Naive thymus-derived CD8-positive, alpha-beta T cell (primary cell): ENCODE data around the gene CLK4. TPM values are rescaled to one million over a fixed set of nuclear protein-coding genes. Genes with fewer than 3 reads are reported as not detected.

Experiments
- ATAC-seq, 2 donors: fragments of 150-1000 bp; cut with Tn5 transposase in 1 of 2; sonication (Bioruptor Pico), chemical (Tn5 transposase) in 1 of 2; 1 replicate in 1 of 2; 2 replicates in 1 of 2; pipeline ENCODE4 v1.10.0; 2021; ENCODE audit warnings: mild to moderate bottlenecking in 2 of 2, moderate library complexity in 2 of 2
- POLR2A ChIA-PET: fragments of 350-600 bp; sonication (Branson Sonifier 250); formaldehyde crosslinking; loops from one replicate; lab custom pipeline; 2021; ENCODE audit warnings: antibody characterized with exemption; lab: Charles Lee
- DNase-seq, 10 donors: peaks; one replicate each; pipeline versions ENCODE4 v3.0.0 to v3.0.0-alpha.2; 2020 to 2022
- H3K27ac Mint-ChIP-seq, 10 donors: one replicate each; pipeline ENCODE4 v1.8.0; 2020 to 2022; ENCODE audit warnings: mild to moderate bottlenecking in 10 of 10, mixed read lengths in 10 of 10, moderate library complexity in 4 of 10, inconsistent platforms in 1 of 10
- H3K27me3 Mint-ChIP-seq, 5 donors: one replicate each; pipeline ENCODE4 v1.8.0; 2021 to 2022; ENCODE audit warnings: mixed read lengths in 5 of 5
- H3K36me3 Mint-ChIP-seq, 3 donors: one replicate each; pipeline ENCODE4 v1.8.0; 2020 to 2022; ENCODE audit warnings: mixed read lengths in 3 of 3, mild to moderate bottlenecking in 2 of 3, inconsistent platforms in 1 of 3
- H3K4me1 Mint-ChIP-seq, 4 donors: one replicate each; pipeline ENCODE4 v1.8.0; 2021 to 2022; ENCODE audit warnings: mixed read lengths in 4 of 4
- H3K4me3 Mint-ChIP-seq, 10 donors: one replicate each; pipeline ENCODE4 v1.8.0; 2020 to 2022; ENCODE audit warnings: mild to moderate bottlenecking in 10 of 10, mixed read lengths in 10 of 10, moderate library complexity in 6 of 10, inconsistent platforms in 1 of 10
- H3K9me3 Mint-ChIP-seq, 9 donors: one replicate each; pipeline ENCODE4 v1.8.0; 2020 to 2022; ENCODE audit warnings: mixed read lengths in 9 of 9, mild to moderate bottlenecking in 3 of 9, inconsistent platforms in 1 of 9, moderate library complexity in 1 of 9
- polyA plus RNA-seq, 3 donors: library from polyadenylated mRNA; unstranded; fragments of 300-500 nt; fragmentation: Illumina TruSeq; gene quantifications; one replicate each; pipeline ENCODE4 v1.2.3, GENCODE V29; 2021
- total RNA-seq, 8 experiments: library from RNA in 2 of 8; stranded (reverse) in 2 of 8; gene quantifications; one replicate each; pipeline ENCODE4 v1.2.3 and lab custom pipeline; 2021 to 2026

CLK4 gene
- total RNA-seq (100 to 1,000 TPM; 105 TPM), polyA plus RNA-seq (10 to 100 TPM; 14.5 to 18.7 (median 18.0) TPM), total RNA-seq (lab: John Stamatoyannopoulos, UW) (43.5 to 140 (median 82.2) reads per million in 6 experiments)

- H3K9me3 Mint-ChIP-seq, result no peaks in the 10 kb centered on the region
- H3K27me3 Mint-ChIP-seq, result no peaks in the 10 kb centered on the region
- DNase-seq (peak; percentile 92 to 98 (median 96)), ATAC-seq (peak; percentile 84)
- H3K4me1 Mint-ChIP-seq, result peaks cover 14 to 50% (median 38%) of the 10 kb centered on the region in 4 donors
- peak within 1 kb of the TSS; percentile 97 to 100 (median 99) for H3K27ac Mint-ChIP-seq
- H3K4me3 Mint-ChIP-seq, result peak within 1 kb of the TSS; percentile 90 to 99 (median 98)
- H3K36me3 Mint-ChIP-seq, result peaks cover 4 to 18% (median 5%) of the 10 kb centered on the region in 3 donors
- POLR2A ChIA-PET, result interaction anchor here (0.5 to 3.1 kb wide), 12 partner anchors 11 to 1193 kb away, joined by 3 to 13 read pairs (median 5); partner anchors contain the start of genes HNRNPH1, ZNF354A, ZNF354B and ZNF354C
These were observed at the start of gene CLK4 for GRCh38 chr5:178626484-178627258. TSS of gene CLK4 (minus strand) at chr5:178627050. CDS start at chr5:178623416, 3,634 bp downstream.

DNA sequence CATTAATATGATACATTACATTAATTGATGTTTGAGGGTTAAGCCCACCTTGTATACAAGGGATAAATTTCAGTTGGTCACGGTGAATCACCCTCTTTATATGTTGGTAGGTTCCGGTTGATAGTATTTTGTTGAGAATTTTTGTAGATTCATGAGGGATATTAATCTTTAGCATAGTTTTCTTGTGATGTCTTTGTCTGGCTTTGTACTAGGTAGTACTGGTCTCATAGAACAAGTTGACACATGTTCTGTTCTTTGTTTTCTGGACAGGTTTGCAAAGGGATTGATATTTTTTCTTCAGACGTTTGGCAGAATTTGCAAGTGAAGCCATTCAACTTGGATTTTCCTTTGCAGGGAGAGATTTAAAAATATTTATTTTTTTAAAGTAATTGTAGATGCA, 49.1 kb upstream of the CLK4 start:
- DNase-seq, result no peak
- H3K9me3 Mint-ChIP-seq, result no peaks in the 10 kb centered on the region
- POLR2A ChIA-PET, result no interaction called here
- peaks cover 3 to 19% (median 11%) of the 10 kb centered on the region in 5 donors for H3K27me3 Mint-ChIP-seq
- no peak for ATAC-seq
- no peaks in the 10 kb centered on the region for H3K36me3 Mint-ChIP-seq
- no peak overlapping the region for H3K4me3 Mint-ChIP-seq
- H3K27ac Mint-ChIP-seq, result no peak overlapping the region
- H3K4me1 Mint-ChIP-seq, result peaks cover 0 to 2% (median 0%) of the 10 kb centered on the region in 4 donors

DNA sequence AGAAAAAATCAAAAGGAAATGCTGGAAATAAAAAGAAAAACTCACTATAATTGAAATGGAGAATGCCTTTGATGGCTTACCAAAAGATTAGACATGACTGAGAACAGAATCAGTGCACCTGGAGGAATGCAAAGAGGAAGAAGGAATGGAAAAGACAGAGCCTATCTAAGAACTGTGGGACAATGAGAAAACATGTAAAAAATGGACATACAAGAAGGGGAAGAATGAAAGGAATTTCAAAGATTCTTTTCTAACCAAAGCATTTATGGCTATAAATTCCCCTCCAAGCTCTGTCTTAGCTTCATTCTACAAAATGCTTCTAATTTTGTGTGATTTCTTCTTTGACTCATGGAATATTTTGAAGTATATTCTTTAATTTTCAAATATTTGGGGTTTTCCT, 47.5 kb upstream of the CLK4 start:
- peaks cover 2 to 28% (median 8%) of the 10 kb centered on the region in 5 donors for H3K27me3 Mint-ChIP-seq
- no peaks in the 10 kb centered on the region for H3K9me3 Mint-ChIP-seq
- DNase-seq (no peak), ATAC-seq (no peak)
- no peak overlapping the region for H3K27ac Mint-ChIP-seq
- no peaks in the 10 kb centered on the region for H3K36me3 Mint-ChIP-seq
- POLR2A ChIA-PET, result no interaction called here
- peaks cover 0 to 2% (median 0%) of the 10 kb centered on the region in 4 donors for H3K4me1 Mint-ChIP-seq
- H3K4me3 Mint-ChIP-seq, result no peak overlapping the region

DNA sequence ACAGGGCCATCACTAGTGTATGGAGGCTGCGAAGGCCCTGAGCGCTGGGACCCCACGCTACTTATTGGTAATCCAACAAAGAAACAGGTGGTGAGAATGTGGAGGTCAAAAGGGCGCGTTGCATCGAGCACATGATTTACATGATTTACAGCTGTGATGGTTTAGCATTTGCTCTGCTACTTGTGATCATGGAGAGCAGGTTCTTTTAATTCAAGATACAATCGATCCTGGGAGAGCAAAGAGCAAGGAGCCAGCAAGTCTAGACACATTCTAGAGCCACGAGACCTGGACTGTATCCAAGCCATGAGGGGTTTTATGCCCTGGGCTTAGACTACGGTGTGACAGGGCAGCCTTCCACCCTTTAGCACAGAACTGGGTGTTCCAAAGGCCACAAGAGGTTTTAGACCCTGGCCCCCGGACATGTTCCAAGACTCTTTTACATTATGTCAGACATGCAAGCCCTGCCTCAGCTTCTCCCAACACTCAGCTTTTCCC, 47.0 kb upstream of the CLK4 start:
- POLR2A ChIA-PET, result no interaction called here
- H3K27me3 Mint-ChIP-seq, result peaks cover 2 to 33% (median 12%) of the 10 kb centered on the region in 5 donors

GRCh38 chr5:178672630-178673029, 45.8 kb upstream of the CLK4 start:
- POLR2A ChIA-PET, result no interaction called here

More for the DNA sequence above, 47.0 kb upstream of the CLK4 start:
- Mint-ChIP-seq H3K36me3 (no peaks in the 10 kb centered on the region), H3K4me3 (no peak overlapping the region), H3K27ac (peak overlapping the region in 1 of 10 donors; percentile 26), H3K9me3 (peaks cover 0 to 3% (median 0%) of the 10 kb centered on the region in 9 donors), H3K4me1 (peaks cover 0 to 2% (median 0%) of the 10 kb centered on the region in 4 donors)
- DNase-seq (no peak), ATAC-seq (no peak)

DNA sequence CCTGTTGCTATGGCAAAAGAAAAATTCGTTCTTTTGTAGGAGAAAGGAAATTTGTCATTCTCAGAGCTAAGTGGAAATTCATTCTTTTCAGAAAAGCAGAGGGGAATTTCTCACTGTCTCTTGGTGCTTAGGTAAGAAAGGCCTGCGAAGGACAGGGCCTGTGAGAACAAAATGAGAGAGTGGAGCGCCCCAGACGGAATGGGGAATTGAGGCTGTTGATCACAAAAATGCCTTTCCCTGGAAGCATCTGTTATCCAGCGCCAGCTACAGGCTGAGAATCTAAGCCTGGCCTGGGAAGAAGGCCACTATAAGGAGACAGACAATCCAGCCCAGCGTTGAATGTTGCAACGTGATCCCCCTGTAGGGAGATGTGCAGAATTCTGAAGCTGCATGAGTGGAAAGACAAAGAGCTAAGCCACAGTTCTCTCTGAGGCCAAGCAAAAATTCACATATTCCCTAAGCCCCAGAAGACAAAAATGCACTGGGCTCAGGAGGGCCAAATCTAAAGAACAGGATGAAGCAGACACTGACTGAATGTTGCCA, 44.8 kb upstream of the CLK4 start:
- no peak for ATAC-seq
- Mint-ChIP-seq H3K36me3 (no peaks in the 10 kb centered on the region), H3K4me3 (no peak overlapping the region), H3K27me3 (peaks cover 5 to 26% (median 8%) of the 10 kb centered on the region in 5 donors), H3K4me1 (no peaks in the 10 kb centered on the region), H3K9me3 (peaks cover 0 to 6% (median 0%) of the 10 kb centered on the region in 9 donors), H3K27ac (no peak overlapping the region)
- DNase-seq, result no peak
- POLR2A ChIA-PET, result no interaction called here

More at GRCh38 chr5:178672630-178673029, 45.8 kb upstream of the CLK4 start:
- Mint-ChIP-seq H3K27ac (no peak overlapping the region), H3K27me3 (peaks cover 5 to 30% (median 8%) of the 10 kb centered on the region in 5 donors), H3K9me3 (peaks cover 0 to 6% (median 0%) of the 10 kb centered on the region in 9 donors), H3K36me3 (no peaks in the 10 kb centered on the region), H3K4me1 (no peaks in the 10 kb centered on the region), H3K4me3 (no peak overlapping the region)
- DNase-seq (no peak), ATAC-seq (no peak)

DNA sequence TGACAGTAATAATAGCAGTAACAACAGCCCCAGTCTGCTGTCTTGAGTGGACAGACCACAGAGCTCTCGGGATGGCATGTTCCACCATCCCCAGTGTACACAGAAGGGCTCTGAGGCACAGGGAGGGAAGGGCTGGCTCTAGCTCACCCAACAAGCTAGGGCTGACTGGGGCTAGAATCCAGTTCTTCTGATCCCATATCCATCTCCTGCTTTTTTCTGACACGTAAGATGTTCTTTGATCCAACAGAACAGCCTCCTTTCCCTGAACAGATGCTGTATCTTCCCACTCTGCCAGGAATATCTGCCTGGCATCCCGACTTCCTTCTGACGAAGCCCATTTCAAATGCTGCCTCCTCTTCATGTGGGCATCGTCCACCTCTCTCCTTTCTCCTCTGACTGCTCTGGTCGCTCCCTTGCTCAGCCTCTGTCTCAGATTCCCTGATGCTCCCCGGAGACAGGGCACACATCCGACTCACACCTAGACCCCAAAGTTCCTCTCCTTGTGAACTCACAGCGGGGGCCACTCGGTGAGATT, 43.6 kb upstream of the CLK4 start:
- H3K27ac Mint-ChIP-seq, result peak overlapping the region in 1 of 10 donors; percentile 92
- H3K9me3 Mint-ChIP-seq, result peaks cover 0 to 6% (median 0%) of the 10 kb centered on the region in 9 donors
- POLR2A ChIA-PET, result no interaction called here
- no peaks in the 10 kb centered on the region for H3K4me1 Mint-ChIP-seq
- H3K27me3 Mint-ChIP-seq, result peaks cover 2 to 26% (median 8%) of the 10 kb centered on the region in 5 donors
- no peaks in the 10 kb centered on the region for H3K36me3 Mint-ChIP-seq
- ATAC-seq (no peak), DNase-seq (no peak)
- no peak overlapping the region for H3K4me3 Mint-ChIP-seq

DNA sequence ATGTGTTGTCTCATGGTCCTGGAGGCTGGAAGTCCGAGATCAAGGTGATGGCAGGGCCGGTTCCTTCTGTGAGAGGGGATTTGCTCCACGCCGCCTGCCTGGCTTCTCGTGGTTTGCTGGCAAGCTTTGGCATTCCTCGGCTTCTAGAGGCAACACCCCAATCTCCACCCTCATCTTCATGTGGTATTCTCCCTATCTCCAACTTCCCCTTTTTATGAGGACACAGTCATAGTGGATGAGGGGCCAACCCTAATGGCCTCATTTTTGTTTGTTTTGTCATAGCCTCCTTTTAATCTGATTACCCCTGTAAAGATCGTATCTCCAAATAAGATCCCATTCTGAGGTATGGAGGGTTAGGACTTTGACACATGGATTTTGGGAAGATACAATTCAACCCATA, 41.7 kb upstream of the CLK4 start:
- H3K4me1 Mint-ChIP-seq, result no peaks in the 10 kb centered on the region
- ATAC-seq, result no peak
- DNase-seq, result no peak
- H3K27me3 Mint-ChIP-seq, result peaks cover 6 to 42% (median 16%) of the 10 kb centered on the region in 5 donors
- H3K27ac Mint-ChIP-seq, result no peak overlapping the region
- H3K36me3 Mint-ChIP-seq, result peaks cover 0 to 4% (median 0%) of the 10 kb centered on the region in 3 donors
- no peak overlapping the region for H3K4me3 Mint-ChIP-seq
- POLR2A ChIA-PET, result no interaction called here
- H3K9me3 Mint-ChIP-seq, result peaks cover 0 to 10% (median 0%) of the 10 kb centered on the region in 9 donors

DNA sequence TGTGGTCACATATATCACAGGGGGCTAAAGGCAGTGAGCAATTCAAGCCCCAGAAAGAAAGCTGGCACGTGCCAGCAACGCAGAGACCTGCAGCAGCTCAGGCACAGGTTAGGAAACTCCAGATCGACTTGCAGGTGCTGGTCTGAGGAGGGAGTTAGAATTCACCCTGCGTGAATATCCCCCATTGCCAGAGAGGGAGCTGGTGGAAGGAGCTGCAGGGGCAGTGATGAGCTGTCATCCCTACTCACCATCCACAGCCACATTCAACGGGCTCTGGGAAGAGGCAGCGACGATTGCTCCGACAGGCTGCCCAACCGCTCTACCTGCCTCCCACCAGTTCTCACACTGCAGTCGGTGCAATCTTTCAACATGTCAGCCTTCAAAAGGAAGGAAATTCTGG, 40.8 kb upstream of the CLK4 start:
- peaks cover 8 to 42% (median 16%) of the 10 kb centered on the region in 5 donors for H3K27me3 Mint-ChIP-seq
- H3K9me3 Mint-ChIP-seq, result peaks cover 0 to 10% (median 0%) of the 10 kb centered on the region in 9 donors
- ATAC-seq (no peak), DNase-seq (no peak)
- H3K4me1 Mint-ChIP-seq, result no peaks in the 10 kb centered on the region
- POLR2A ChIA-PET, result no interaction called here
- no peak overlapping the region for H3K4me3 Mint-ChIP-seq
- no peak overlapping the region for H3K27ac Mint-ChIP-seq
- H3K36me3 Mint-ChIP-seq, result peaks cover 0 to 4% (median 0%) of the 10 kb centered on the region in 3 donors

- Mint-ChIP-seq H3K27ac (no peak overlapping the region), H3K27me3 (peaks cover 8 to 42% (median 16%) of the 10 kb centered on the region in 5 donors), H3K4me1 (no peaks in the 10 kb centered on the region), H3K36me3 (peaks cover 0 to 4% (median 0%) of the 10 kb centered on the region in 3 donors), H3K9me3 (peaks cover 0 to 10% (median 0%) of the 10 kb centered on the region in 9 donors), H3K4me3 (no peak overlapping the region)
- POLR2A ChIA-PET, result no interaction called here
- ATAC-seq (no peak), DNase-seq (no peak)
These were observed 40.3 kb upstream of the CLK4 start for GRCh38 chr5:178667101-178667500.

DNA sequence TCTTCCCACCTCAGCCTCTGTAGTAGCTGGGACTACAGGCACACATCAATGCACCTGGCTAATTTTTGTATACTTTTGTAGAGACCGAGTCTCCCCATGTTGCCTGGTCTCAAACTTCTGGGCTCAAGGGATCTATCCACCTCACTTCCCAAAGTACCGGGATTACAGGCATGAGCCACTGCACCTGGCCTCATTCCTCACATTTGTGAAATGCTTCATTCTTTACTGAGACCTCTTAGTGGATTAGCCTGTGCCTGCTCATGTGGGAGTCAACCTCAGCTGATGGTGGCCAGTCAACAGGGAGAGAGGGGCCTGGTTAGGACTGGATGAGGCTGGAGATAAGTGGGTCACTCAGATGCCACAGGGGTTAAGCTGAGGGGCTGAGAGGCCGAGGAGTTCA, 37.3 kb upstream of the CLK4 start:
- Mint-ChIP-seq H3K36me3 (peaks cover 0 to 4% (median 0%) of the 10 kb centered on the region in 3 donors), H3K27ac (no peak overlapping the region), H3K4me1 (no peaks in the 10 kb centered on the region), H3K9me3 (peaks cover 0 to 10% (median 0%) of the 10 kb centered on the region in 9 donors), H3K27me3 (peaks cover 9 to 25% (median 12%) of the 10 kb centered on the region in 5 donors), H3K4me3 (no peak overlapping the region)
- ATAC-seq (no peak), DNase-seq (no peak)
- POLR2A ChIA-PET, result no interaction called here

DNA sequence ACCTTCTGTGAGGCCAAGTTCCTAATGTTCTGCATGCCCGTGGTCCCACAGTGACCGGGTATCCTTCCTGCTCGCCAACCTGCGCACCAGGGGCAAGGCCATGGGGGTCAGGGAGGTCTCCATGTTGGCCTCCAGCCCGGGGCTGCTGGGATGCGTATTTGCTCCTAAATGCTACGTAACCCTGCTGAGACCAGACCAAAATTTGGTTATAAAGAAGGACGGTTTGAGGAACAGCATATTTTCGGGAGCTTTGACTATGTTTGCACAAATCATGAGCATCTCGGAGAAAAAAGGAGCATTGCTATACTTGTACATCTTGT, 35.7 kb upstream of the CLK4 start:
- Mint-ChIP-seq H3K36me3 (peaks cover 0 to 4% (median 0%) of the 10 kb centered on the region in 3 donors), H3K27ac (no peak overlapping the region), H3K4me3 (no peak overlapping the region), H3K27me3 (peaks cover 13 to 30% (median 16%) of the 10 kb centered on the region in 5 donors), H3K4me1 (peaks cover 0 to 2% (median 0%) of the 10 kb centered on the region in 4 donors), H3K9me3 (peaks cover 0 to 6% (median 0%) of the 10 kb centered on the region in 9 donors)
- POLR2A ChIA-PET, result no interaction called here
- ATAC-seq (no peak), DNase-seq (no peak)
